ENCODE data around the gene SMLR1. TPM values are rescaled to one million over a fixed set of nuclear protein-coding genes. Genes with fewer than 3 reads are reported as not detected.

SMLR1 gene
- total and polyA plus RNA-seq, 9 of the 15 experiments (the other 6 are each of a cell fraction or from before 2014, with no cell fraction given) = not detected

- TF ChIP-seq TOE1 (IDR thresholded peaks at IDR 0.05; ENCODE audit: borderline replicate concordance) = no peak
- no peak for TF ChIP-seq TOE1 (CRISPR knock-in tag; IDR thresholded peaks at IDR 0.05; ENCODE audit: borderline replicate concordance, low read depth)
- no peak for TF ChIP-seq RBM34 (IDR thresholded peaks at IDR 0.05; ENCODE audit: borderline replicate concordance, insufficient read depth, low read length)
- TF ChIP-seq NCOA1 (IDR thresholded peaks at IDR 0.05; ENCODE audit: low read depth) = no peak
- TF ChIP-seq, protein P1, sequence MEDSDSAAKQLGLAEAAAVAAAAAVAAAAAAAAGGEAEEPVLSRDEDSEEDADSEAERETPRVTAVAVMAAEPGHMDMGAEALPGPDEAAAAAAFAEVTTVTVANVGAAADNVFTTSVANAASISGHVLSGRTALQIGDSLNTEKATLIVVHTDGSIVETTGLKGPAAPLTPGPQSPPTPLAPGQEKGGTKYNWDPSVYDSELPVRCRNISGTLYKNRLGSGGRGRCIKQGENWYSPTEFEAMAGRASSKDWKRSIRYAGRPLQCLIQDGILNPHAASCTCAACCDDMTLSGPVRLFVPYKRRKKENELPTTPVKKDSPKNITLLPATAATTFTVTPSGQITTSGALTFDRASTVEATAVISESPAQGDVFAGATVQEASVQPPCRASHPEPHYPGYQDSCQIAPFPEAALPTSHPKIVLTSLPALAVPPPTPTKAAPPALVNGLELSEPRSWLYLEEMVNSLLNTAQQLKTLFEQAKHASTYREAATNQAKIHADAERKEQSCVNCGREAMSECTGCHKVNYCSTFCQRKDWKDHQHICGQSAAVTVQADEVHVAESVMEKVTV (CRISPR knock-in tag; IDR thresholded peaks at IDR 0.05) = no peak
- TF ChIP-seq EP300 (IDR thresholded peaks at IDR 0.05; ENCODE audit: low read length) = no peak
- TF ChIP-seq ZNF239 (CRISPR knock-in tag; IDR thresholded peaks at IDR 0.05) = no peak
- TF ChIP-seq SMARCA5 (IDR thresholded peaks at IDR 0.05) = no peak
- TF ChIP-seq ELF1 (tag; IDR thresholded peaks at IDR 0.05) = no peak
- no peak for TF ChIP-seq SPI1 (IDR thresholded peaks at IDR 0.05; ENCODE audit: borderline replicate concordance, low read depth, low read length)
Observed at GRCh38 chr6:130838951-130839350, 11.7 kb downstream of the SMLR1 start (continued).

DNA sequence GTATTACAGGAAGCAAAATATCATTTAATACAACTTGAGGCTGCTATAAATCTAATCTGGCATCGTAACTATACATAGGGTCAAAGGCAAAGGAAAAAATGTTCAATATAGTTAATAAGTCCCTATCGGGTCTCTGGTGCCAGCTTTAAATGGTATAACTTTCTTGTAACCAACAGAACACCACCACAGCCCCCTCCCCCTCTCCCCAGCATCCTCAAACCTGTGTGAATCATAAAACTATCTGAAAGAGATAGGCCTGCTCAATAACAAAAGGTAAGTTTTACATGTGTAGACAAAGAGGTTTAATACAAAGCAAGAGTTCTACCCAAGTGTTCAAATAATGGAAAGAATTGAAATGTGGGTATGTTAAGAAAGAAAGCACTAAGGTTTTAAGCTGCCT, 12.2 kb downstream of the SMLR1 start:
- WGBS (ENCODE audit: insufficient coverage, low coverage, missing lambda C conversion rate) = 32% methylated on average over 2 of the region's 2 CpGs
- DNase-seq (ENCODE audit: extremely low read depth in 1 of 4, low spot score in 3 of 4) (no peak), ATAC-seq (no peak), FAIRE-seq (no peak)
- CTCF ChIA-PET (ENCODE audit: low intra/inter-chr PET ratio) = no interaction called here
- intact Hi-C loops (cut with micrococcal nuclease) (no loop called here), in situ Hi-C loops (cut with MboI) (no loop called here)
- no peaks in the 10 kb centered on the region for H4K20me1 ChIP-seq (replicated peaks; ENCODE audit: control insufficient read depth, insufficient read depth, low read length)
- no TSS peak for BruUV-seq (replicated peaks)
- H3K9me1 ChIP-seq (ENCODE audit: control insufficient read depth, insufficient read depth, low read length) = no peaks in the 10 kb centered on the region
- H3K27ac ChIP-seq (ENCODE audit: extremely low read depth, low read depth, low read length) = no peak overlapping the region
- H3K9ac ChIP-seq (ENCODE audit: insufficient read depth in 1 of 2, low read depth in 2 of 2, low read length in 2 of 2) = no peak overlapping the region
- no peak for TF ChIP-seq ZNF444 (CRISPR knock-in tag; IDR thresholded peaks at IDR 0.05)
- TF ChIP-seq MXI1 (IDR thresholded peaks at IDR 0.05; ENCODE audit: low read depth, low read length) = no peak
- TF ChIP-seq ZNF436 (CRISPR knock-in tag; IDR thresholded peaks at IDR 0.05) = no peak
- no peak for TF ChIP-seq NFATC3 (IDR thresholded peaks at IDR 0.05)
- TF ChIP-seq, protein P2, sequence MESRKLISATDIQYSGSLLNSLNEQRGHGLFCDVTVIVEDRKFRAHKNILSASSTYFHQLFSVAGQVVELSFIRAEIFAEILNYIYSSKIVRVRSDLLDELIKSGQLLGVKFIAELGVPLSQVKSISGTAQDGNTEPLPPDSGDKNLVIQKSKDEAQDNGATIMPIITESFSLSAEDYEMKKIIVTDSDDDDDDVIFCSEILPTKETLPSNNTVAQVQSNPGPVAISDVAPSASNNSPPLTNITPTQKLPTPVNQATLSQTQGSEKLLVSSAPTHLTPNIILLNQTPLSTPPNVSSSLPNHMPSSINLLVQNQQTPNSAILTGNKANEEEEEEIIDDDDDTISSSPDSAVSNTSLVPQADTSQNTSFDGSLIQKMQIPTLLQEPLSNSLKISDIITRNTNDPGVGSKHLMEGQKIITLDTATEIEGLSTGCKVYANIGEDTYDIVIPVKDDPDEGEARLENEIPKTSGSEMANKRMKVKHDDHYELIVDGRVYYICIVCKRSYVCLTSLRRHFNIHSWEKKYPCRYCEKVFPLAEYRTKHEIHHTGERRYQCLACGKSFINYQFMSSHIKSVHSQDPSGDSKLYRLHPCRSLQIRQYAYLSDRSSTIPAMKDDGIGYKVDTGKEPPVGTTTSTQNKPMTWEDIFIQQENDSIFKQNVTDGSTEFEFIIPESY (CRISPR knock-in tag; IDR thresholded peaks at IDR 0.05) = no peak
- no peak for TF ChIP-seq ZNF431 (CRISPR knock-in tag; IDR thresholded peaks at IDR 0.05)
- no peak for TF ChIP-seq CBFA2T2 (conservative IDR thresholded peaks at IDR 0.05)
- no peak for TF ChIP-seq ZNF655 (CRISPR knock-in tag; IDR thresholded peaks at IDR 0.05)
- TF ChIP-seq, protein P3, sequence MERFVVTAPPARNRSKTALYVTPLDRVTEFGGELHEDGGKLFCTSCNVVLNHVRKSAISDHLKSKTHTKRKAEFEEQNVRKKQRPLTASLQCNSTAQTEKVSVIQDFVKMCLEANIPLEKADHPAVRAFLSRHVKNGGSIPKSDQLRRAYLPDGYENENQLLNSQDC (CRISPR knock-in tag; IDR thresholded peaks at IDR 0.05) = no peak
- no peak for TF ChIP-seq ZNF347 (CRISPR knock-in tag; IDR thresholded peaks at IDR 0.05; ENCODE audit: low read depth)
- no peak overlapping the region for H2AFZ ChIP-seq (ENCODE audit: low read depth, low read length)
- H3K4me1 ChIP-seq (replicated peaks in 1 of 2; ENCODE audit: control insufficient read depth in 2 of 2, insufficient read depth in 2 of 2, low read length in 2 of 2) = no peaks in the 10 kb centered on the region
- H3K4me2 ChIP-seq (ENCODE audit: insufficient read depth, low read length) = no peak overlapping the region
- H3K27me3 ChIP-seq (ENCODE audit: control insufficient read depth in 2 of 2, insufficient read depth in 2 of 2, low read length in 2 of 2) = no peaks in the 10 kb centered on the region
- no peaks in the 10 kb centered on the region for H3K36me3 ChIP-seq (ENCODE audit: control insufficient read depth, insufficient read depth, low read length)
- POLR2A ChIA-PET = no interaction called here
- no peaks in the 10 kb centered on the region for H3K79me2 ChIP-seq (ENCODE audit: control insufficient read depth, insufficient read depth, low read length)
- H3K9me3 ChIP-seq (replicated peaks; ENCODE audit: control insufficient read depth, insufficient read depth, low read depth, low read length) = no peaks in the 10 kb centered on the region
- no peak overlapping the region for H3K4me3 ChIP-seq

All from K562 (cell line).